ENCODE measurements around the gene TOR2A. TPM values are rescaled to one million over a fixed set of nuclear protein-coding genes. Genes with fewer than 3 reads are reported as not detected.
"Not testable (repeated sequence)": the region's sequence is repeated elsewhere in the genome, so short reads cannot be mapped to it uniquely, and the experiment has no call there.

Gene TOR2A
- total RNA-seq, 1 experiment from 2014 or later, result 8.4 TPM

DNA sequence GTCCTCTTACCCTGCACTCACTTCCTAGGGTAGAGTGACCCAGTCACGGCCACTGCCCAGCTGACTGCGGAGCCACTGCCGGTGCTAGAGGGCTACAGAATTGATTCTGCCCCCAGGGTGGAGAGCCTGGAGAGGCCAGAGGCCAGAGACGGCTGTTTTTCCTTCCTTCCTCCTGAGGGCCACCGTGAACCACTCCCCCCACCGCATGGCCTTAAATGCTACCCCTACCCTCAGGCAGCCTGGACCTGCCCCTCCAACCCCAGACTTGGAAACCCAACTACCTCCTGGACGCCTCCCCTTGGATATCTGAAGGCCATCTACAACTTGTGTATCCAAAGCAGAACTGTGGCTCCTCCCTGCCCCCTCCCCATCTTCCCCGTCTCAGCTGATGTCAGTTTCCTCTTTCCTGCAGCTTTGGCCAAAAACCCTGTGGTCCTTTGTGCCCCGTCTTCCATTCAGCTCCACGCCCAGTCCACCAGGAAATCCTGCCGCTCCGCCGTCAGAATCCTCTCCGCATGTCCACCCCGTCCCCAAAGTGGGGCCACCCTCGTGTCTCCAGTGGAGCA, 27.1 kb upstream of the TOR2A start:
- intact Hi-C loops (cut with micrococcal nuclease), result no loop called here
- POLR2A ChIA-PET, result interaction anchor here (0.6 kb wide), 1 partner anchor 37 kb away, joined by 3 read pairs; no protein-coding TSS in a partner anchor
- Mint-ChIP-seq H3K36me3 (ENCODE audit: insufficient read depth, unreplicated experiment) (peaks cover 6% of the 10 kb centered on the region), H3K9me3 (ENCODE audit: unreplicated experiment) (peaks cover 7% of the 10 kb centered on the region), H3K4me3 (ENCODE audit: unreplicated experiment) (no peak overlapping the region), H3K27ac (ENCODE audit: low read depth, unreplicated experiment) (no peak overlapping the region), H3K4me1 (ENCODE audit: insufficient read depth, unreplicated experiment) (no peaks in the 10 kb centered on the region), H3K27me3 (ENCODE audit: insufficient read depth, unreplicated experiment) (peaks cover 15% of the 10 kb centered on the region)
- BruUV-seq (replicated peaks), result no TSS peak
- TF ChIP-seq, protein P1, sequence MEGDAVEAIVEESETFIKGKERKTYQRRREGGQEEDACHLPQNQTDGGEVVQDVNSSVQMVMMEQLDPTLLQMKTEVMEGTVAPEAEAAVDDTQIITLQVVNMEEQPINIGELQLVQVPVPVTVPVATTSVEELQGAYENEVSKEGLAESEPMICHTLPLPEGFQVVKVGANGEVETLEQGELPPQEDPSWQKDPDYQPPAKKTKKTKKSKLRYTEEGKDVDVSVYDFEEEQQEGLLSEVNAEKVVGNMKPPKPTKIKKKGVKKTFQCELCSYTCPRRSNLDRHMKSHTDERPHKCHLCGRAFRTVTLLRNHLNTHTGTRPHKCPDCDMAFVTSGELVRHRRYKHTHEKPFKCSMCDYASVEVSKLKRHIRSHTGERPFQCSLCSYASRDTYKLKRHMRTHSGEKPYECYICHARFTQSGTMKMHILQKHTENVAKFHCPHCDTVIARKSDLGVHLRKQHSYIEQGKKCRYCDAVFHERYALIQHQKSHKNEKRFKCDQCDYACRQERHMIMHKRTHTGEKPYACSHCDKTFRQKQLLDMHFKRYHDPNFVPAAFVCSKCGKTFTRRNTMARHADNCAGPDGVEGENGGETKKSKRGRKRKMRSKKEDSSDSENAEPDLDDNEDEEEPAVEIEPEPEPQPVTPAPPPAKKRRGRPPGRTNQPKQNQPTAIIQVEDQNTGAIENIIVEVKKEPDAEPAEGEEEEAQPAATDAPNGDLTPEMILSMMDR (IDR thresholded peaks at IDR 0.05; ENCODE audit: unreplicated experiment), result no peak
- CTCF ChIA-PET, result no interaction called here
- DNase-seq (ENCODE audit: unreplicated experiment), result no peak

DNA sequence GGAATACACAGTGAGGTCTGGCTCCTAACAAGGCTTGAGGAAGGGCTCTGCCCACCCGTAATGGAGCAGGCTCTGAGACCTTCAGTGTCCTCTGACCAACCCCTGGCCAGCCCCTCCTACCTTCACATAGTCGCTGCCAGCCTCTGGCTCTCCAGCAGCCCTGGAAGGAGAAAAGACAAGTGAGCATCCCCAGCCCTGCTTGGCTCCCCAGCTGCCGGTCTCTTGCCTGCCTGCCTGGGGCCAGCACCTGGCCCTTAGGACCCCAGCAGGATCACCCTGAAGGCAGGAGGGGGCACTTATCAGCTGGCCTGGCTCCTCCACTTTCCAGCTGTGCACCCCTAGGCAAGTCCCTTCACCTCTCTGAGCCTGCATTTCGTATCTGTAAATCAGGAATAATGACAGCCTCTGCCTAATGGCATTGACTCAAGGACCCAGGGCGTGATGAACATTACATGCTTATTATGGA, 26.4 kb upstream of the TOR2A start:
- intact Hi-C loops (cut with micrococcal nuclease), result no loop called here
- Mint-ChIP-seq H3K27ac (ENCODE audit: low read depth, unreplicated experiment) (no peak overlapping the region), H3K4me1 (ENCODE audit: insufficient read depth, unreplicated experiment) (no peaks in the 10 kb centered on the region), H3K27me3 (ENCODE audit: insufficient read depth, unreplicated experiment) (peaks cover 15% of the 10 kb centered on the region), H3K36me3 (ENCODE audit: insufficient read depth, unreplicated experiment) (peaks cover 6% of the 10 kb centered on the region), H3K9me3 (ENCODE audit: unreplicated experiment) (peaks cover 7% of the 10 kb centered on the region), H3K4me3 (ENCODE audit: unreplicated experiment) (no peak overlapping the region)
- DNase-seq (ENCODE audit: unreplicated experiment), result no peak
- no TSS peak for BruUV-seq (replicated peaks)
- POLR2A ChIA-PET, result interaction anchor here (0.7 to 0.9 kb wide), 2 partner anchors 9 to 12 kb away, joined by 3 read pairs; no protein-coding TSS in a partner anchor
- CTCF ChIA-PET, result no interaction called here
- TF ChIP-seq, protein P1 (IDR thresholded peaks at IDR 0.05; ENCODE audit: unreplicated experiment), result no peak

DNA sequence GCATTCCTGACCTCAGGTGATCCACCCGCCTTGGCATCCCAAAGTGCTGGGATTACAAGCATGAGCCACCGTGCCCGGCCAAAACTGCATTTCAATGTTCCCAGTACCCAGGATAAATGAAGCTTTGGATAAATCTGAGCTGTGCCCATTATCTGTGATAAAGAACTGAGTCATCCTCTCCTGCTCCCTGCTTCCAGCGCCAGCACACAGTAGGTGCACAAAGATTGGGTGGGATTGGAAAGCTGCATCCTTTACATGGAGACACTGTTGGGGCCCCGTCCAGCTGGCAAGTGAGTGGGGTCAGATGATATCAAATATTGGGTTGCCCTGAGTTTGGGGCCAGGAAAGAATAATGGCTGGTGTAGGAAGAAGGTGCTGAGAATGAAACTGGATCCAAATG, 26.0 kb upstream of the TOR2A start:
- Mint-ChIP-seq H3K4me1 (ENCODE audit: insufficient read depth, unreplicated experiment) (no peaks in the 10 kb centered on the region), H3K27ac (ENCODE audit: low read depth, unreplicated experiment) (no peak overlapping the region), H3K9me3 (ENCODE audit: unreplicated experiment) (peaks cover 7% of the 10 kb centered on the region), H3K27me3 (ENCODE audit: insufficient read depth, unreplicated experiment) (peaks cover 15% of the 10 kb centered on the region), H3K36me3 (ENCODE audit: insufficient read depth, unreplicated experiment) (peaks cover 6% of the 10 kb centered on the region), H3K4me3 (ENCODE audit: unreplicated experiment) (no peak overlapping the region)
- ChIA-PET POLR2A (interaction anchor here (0.7 to 0.9 kb wide), 2 partner anchors 10 to 12 kb away, joined by 3 read pairs; no protein-coding TSS in a partner anchor), CTCF (no interaction called here)
- intact Hi-C loops (cut with micrococcal nuclease), result no loop called here
- no TSS peak for BruUV-seq (replicated peaks)
- no peak for DNase-seq (ENCODE audit: unreplicated experiment)
- TF ChIP-seq, protein P1 (IDR thresholded peaks at IDR 0.05; ENCODE audit: unreplicated experiment), result no peak

DNA sequence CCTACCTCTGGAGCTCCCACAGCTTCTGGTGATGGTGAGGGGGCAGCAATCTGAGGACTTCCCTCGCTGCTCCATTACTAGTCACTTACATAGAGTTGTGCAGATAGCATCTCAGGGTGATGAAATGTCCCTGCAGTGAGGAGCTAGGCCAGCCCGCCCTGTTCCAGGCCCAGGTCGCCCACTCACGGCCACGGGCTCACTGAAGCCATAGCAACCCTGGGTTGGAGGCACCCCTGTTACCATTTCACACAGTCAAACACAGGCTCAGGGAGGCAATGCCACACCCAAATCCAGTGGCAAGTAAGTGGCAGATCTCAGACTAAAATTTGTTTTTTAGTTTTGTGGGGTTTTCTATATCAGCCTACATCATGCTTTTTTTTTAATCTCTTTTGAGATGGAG, 23.7 kb upstream of the TOR2A start:
- no peaks in the 10 kb centered on the region for H3K4me1 Mint-ChIP-seq (ENCODE audit: insufficient read depth, unreplicated experiment)
- no peak overlapping the region for H3K4me3 Mint-ChIP-seq (ENCODE audit: unreplicated experiment)
- TF ChIP-seq, protein P1 (IDR thresholded peaks at IDR 0.05; ENCODE audit: unreplicated experiment), result no peak
- H3K36me3 Mint-ChIP-seq (ENCODE audit: insufficient read depth, unreplicated experiment), result peaks cover 6% of the 10 kb centered on the region
- no peak overlapping the region for H3K27ac Mint-ChIP-seq (ENCODE audit: low read depth, unreplicated experiment)
- intact Hi-C loops (cut with micrococcal nuclease), result no loop called here
- no TSS peak for BruUV-seq (replicated peaks)
- POLR2A ChIA-PET, result interaction anchor here (0.7 kb wide), 1 partner anchor 211 kb away, joined by 3 read pairs; no protein-coding TSS in a partner anchor
- no peaks in the 10 kb centered on the region for H3K9me3 Mint-ChIP-seq (ENCODE audit: unreplicated experiment)
- peaks cover 23% of the 10 kb centered on the region for H3K27me3 Mint-ChIP-seq (ENCODE audit: insufficient read depth, unreplicated experiment)
- CTCF ChIA-PET, result interaction anchor here (0.5 to 0.6 kb wide), 2 partner anchors 11 to 128 kb away, joined by 4 read pairs; no protein-coding TSS in a partner anchor
- no peak for DNase-seq (ENCODE audit: unreplicated experiment)

DNA sequence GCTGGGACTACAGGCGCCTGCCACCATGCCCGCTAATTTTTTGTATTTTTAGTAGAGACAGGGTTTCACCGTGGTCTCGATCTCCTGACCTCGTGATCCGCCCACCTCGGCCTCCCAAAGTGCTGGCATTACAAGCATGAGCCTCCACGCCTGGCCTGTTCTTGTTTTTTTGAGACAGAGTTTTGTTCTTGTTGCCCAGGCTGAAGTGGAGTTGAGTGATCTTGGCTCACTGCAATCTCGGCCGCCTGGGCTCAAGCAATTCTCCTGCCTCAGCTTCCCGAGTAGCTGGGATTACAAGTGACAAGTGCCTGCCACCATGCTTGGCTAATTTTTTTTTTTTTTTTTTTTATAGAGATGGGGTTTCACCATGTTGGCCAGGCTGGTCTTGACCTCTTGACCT, 21.7 kb upstream of the TOR2A start:
- H3K4me1 Mint-ChIP-seq (ENCODE audit: insufficient read depth, unreplicated experiment); intact Hi-C loops (cut with micrococcal nuclease); BruUV-seq (replicated peaks); DNase-seq (ENCODE audit: unreplicated experiment); H3K4me3 Mint-ChIP-seq (ENCODE audit: unreplicated experiment); H3K9me3 Mint-ChIP-seq (ENCODE audit: unreplicated experiment); H3K27ac Mint-ChIP-seq (ENCODE audit: low read depth, unreplicated experiment); H3K36me3 Mint-ChIP-seq (ENCODE audit: insufficient read depth, unreplicated experiment): not testable (repeated sequence)
- CTCF ChIA-PET, result interaction anchor here (1.1 kb wide), 1 partner anchor 16 kb away, joined by 7 read pairs; no protein-coding TSS in a partner anchor
- H3K27me3 Mint-ChIP-seq (ENCODE audit: insufficient read depth, unreplicated experiment), result peaks cover 29% of the 10 kb centered on the region
- POLR2A ChIA-PET, result interaction anchor here (0.6 to 1.4 kb wide), 2 partner anchors 9 to 17 kb away, joined by 5 to 6 read pairs; no protein-coding TSS in a partner anchor
